Tibial nerve (tissue), 4 donors: Measurements from ENCODE around the gene CPN1. TPM values are rescaled to one million over a fixed set of nuclear protein-coding genes. Genes with fewer than 3 reads are reported as not detected.

Experiments
- DNase-seq, 2 donors: peaks; one replicate each; pipeline ENCODE4 v3.0.0-alpha.2; 2019; ENCODE audit warnings: low spot score in 2 of 2
- H3K27ac ChIP-seq, 4 donors: fragments of 200-600 bp; sonication (generic) in 3 of 4; one replicate each; pipeline ENCODE4 v1.5.1; 2017 to 2019; ENCODE audit warnings: mild to moderate bottlenecking in 1 of 4
- H3K27me3 ChIP-seq, 2 donors: fragments of 200-600 bp; sonication (generic) in 1 of 2; one replicate each; pipeline versions ENCODE4 v1.5.1 to v1.6.0; 2017 to 2019
- H3K36me3 ChIP-seq, 3 donors: fragments of 200-600 bp; sonication (generic); one replicate each; pipeline ENCODE4 v1.5.1; 2018 to 2019
- H3K4me1 ChIP-seq, 4 donors: fragments of 200-600 bp; sonication (generic) in 3 of 4; one replicate each; pipeline ENCODE4 v1.5.1; 2017 to 2019
- H3K4me3 ChIP-seq, 4 donors: fragments of 200-600 bp; sonication (generic) in 3 of 4; one replicate each; pipeline ENCODE4 v1.5.1; 2017 to 2019; ENCODE audit warnings: mild to moderate bottlenecking in 1 of 4, moderate library complexity in 1 of 4
- H3K9me3 ChIP-seq, 4 donors: fragments of 200-600 bp; sonication (generic) in 3 of 4; one replicate each; pipeline ENCODE4 v1.5.1; 2017 to 2019
- CTCF ChIP-seq, 5 experiments: fragments of 200-600 bp in 3 of 5; fragments of 450-650 bp in 2 of 5; sonication (generic) in 3 of 5; IDR thresholded peaks; one replicate each; pipeline ENCODE4 v1.5.1; 2016 to 2019; ENCODE audit warnings: antibody characterized with exemption in 5 of 5, mild to moderate bottlenecking in 3 of 5, moderate library complexity in 2 of 5
- EP300 ChIP-seq, 2 donors: sonication (generic); formaldehyde crosslinking; IDR thresholded peaks; one replicate each; pipeline ENCODE4 v1.6.1; 2017; ENCODE audit warnings: antibody characterized with exemption in 2 of 2, mild to moderate bottlenecking in 1 of 2
- POLR2A ChIP-seq, 2 donors: fragments of 450-650 bp; IDR thresholded peaks; one replicate each; pipeline ENCODE4 v1.6.1; 2017; ENCODE audit warnings: antibody characterized with exemption in 2 of 2, mild to moderate bottlenecking in 2 of 2, moderate library complexity in 2 of 2
- WGBS, 2 donors: methylation state at CpG; one replicate each; pipeline ENCODE4 v1.1.5; 2018; 5-methylcytosine and 5-hydroxymethylcytosine counted together
- total RNA-seq, 4 donors: library from RNA; depleted of rRNA; stranded (reverse); fragments of >200 nt; gene quantifications; one replicate each; pipeline ENCODE4 v1.1.0, GENCODE V29; 2016

The CPN1 gene
- total RNA-seq, 4 donors from 2014 or later = not detected

- TF ChIP-seq CTCF (IDR thresholded peaks at IDR 0.05) (no peak), EP300 (IDR thresholded peaks at IDR 0.05) (no peak), POLR2A (IDR thresholded peaks at IDR 0.05) (no peak)
- peaks cover 0 to 9% (median 0%) of the 10 kb centered on the region in 4 donors for H3K4me1 ChIP-seq
- H3K27me3 ChIP-seq = no peaks in the 10 kb centered on the region
- H3K36me3 ChIP-seq = no peaks in the 10 kb centered on the region
- H3K4me3 ChIP-seq = no peak overlapping the region
- H3K27ac ChIP-seq = no peak overlapping the region
- no peak for DNase-seq
- 67 to 74% methylated on average over 2 of the region's 2 CpGs for WGBS, 2 donors
- no peaks in the 10 kb centered on the region for H3K9me3 ChIP-seq
These were observed 4.9 kb downstream of the CPN1 start for GRCh38 chr10:100076750-100077149.

- H3K27me3 ChIP-seq = no peaks in the 10 kb centered on the region
- WGBS, 2 donors = 87 to 93% methylated on average over 18 of the region's 18 CpGs
- peaks cover 0 to 9% (median 0%) of the 10 kb centered on the region in 4 donors for H3K4me1 ChIP-seq
- no peaks in the 10 kb centered on the region for H3K9me3 ChIP-seq
- no peak for DNase-seq
- no peaks in the 10 kb centered on the region for H3K36me3 ChIP-seq
- no peak overlapping the region for H3K27ac ChIP-seq
- TF ChIP-seq CTCF (IDR thresholded peaks at IDR 0.05) = no peak
- TF ChIP-seq POLR2A (IDR thresholded peaks at IDR 0.05) = no peak
- no peak for TF ChIP-seq EP300 (IDR thresholded peaks at IDR 0.05)
- no peak overlapping the region for H3K4me3 ChIP-seq
These were observed 6.0 kb downstream of the CPN1 start for GRCh38 chr10:100075426-100076220.

GRCh38 chr10:100072514-100072913, 9.2 kb downstream of the CPN1 start:
- TF ChIP-seq CTCF (IDR thresholded peaks at IDR 0.05) (no peak), POLR2A (IDR thresholded peaks at IDR 0.05) (no peak)
- Histone ChIP-seq H3K27me3 (no peaks in the 10 kb centered on the region), H3K9me3 (no peaks in the 10 kb centered on the region), H3K36me3 (no peaks in the 10 kb centered on the region), H3K27ac (no peak overlapping the region), H3K4me1 (peaks cover 0 to 9% (median 0%) of the 10 kb centered on the region in 4 donors), H3K4me3 (no peak overlapping the region)
- DNase-seq = no peak

- DNase-seq = no peak
- TF ChIP-seq POLR2A (IDR thresholded peaks at IDR 0.05) (no peak), CTCF (IDR thresholded peaks at IDR 0.05) (no peak)
- Histone ChIP-seq H3K4me3 (no peak overlapping the region), H3K9me3 (no peaks in the 10 kb centered on the region), H3K27ac (no peak overlapping the region), H3K4me1 (peaks cover 0 to 9% (median 0%) of the 10 kb centered on the region in 4 donors), H3K27me3 (no peaks in the 10 kb centered on the region), H3K36me3 (no peaks in the 10 kb centered on the region)
- 94 to 96% methylated on average over 2 of the region's 2 CpGs for WGBS, 2 donors
These were observed 10.1 kb downstream of the CPN1 start for GRCh38 chr10:100071529-100071928.

GRCh38 chr10:100067466-100067865, 14.2 kb downstream of the CPN1 start:
- Histone ChIP-seq H3K27me3 (no peaks in the 10 kb centered on the region), H3K9me3 (no peaks in the 10 kb centered on the region), H3K36me3 (no peaks in the 10 kb centered on the region), H3K4me1 (peaks cover 0 to under 1% (median 0%) of the 10 kb centered on the region in 4 donors), H3K27ac (no peak overlapping the region), H3K4me3 (no peak overlapping the region)
- TF ChIP-seq POLR2A (IDR thresholded peaks at IDR 0.05) (no peak), EP300 (IDR thresholded peaks at IDR 0.05) (no peak), CTCF (IDR thresholded peaks at IDR 0.05) (no peak)
- no peak for DNase-seq
- WGBS, 2 donors = 87 to 93% methylated on average over 1 of the region's 1 CpG
